SK-N-SH treated with all-trans-retinoic acid at 6 μM for 48 hours (cell line): ENCODE results near the gene DNAH1.

Experiments
- ATAC-seq: fragments of 200-7000 bp; cut with Tn5 transposase; 3 replicates; pipeline ENCODE4 v1.9.1; 2020; ENCODE audit warnings: mild to moderate bottlenecking, moderate library complexity
- ARNTL ChIP-seq: fragments of 450-650 bp; formaldehyde crosslinking; IDR thresholded peaks from 2 replicates; pipeline ENCODE4 v1.5.0; 2020; ENCODE audit warnings: low read depth, mild to moderate bottlenecking, moderate library complexity, borderline replicate concordance
- BACH2 ChIP-seq: fragments of 250-450 bp; sonication (Bioruptor Pico); IDR thresholded peaks from 2 replicates; pipeline ENCODE4 v1.9.0; 2021; ENCODE audit warnings: mild to moderate bottlenecking, borderline replicate concordance
- CSDC2 ChIP-seq: fragments of 250-450 bp; sonication (Bioruptor Pico); IDR thresholded peaks from 2 replicates; pipeline ENCODE4 v1.5.0; 2020; ENCODE audit warnings: mild to moderate bottlenecking, moderate library complexity
- ESRRG ChIP-seq: fragments of 250-450 bp; sonication (Bioruptor Pico); IDR thresholded peaks from 2 replicates; pipeline ENCODE4 v1.6.1; 2021; ENCODE audit warnings: mild to moderate bottlenecking
- GLIS3 ChIP-seq: fragments of 250-450 bp; sonication (Bioruptor Pico); IDR thresholded peaks from 2 replicates; pipeline ENCODE4 v1.5.0; 2020; ENCODE audit warnings: mild to moderate bottlenecking, moderate library complexity
- ISL1 ChIP-seq: fragments of 250-450 bp; sonication (Bioruptor Pico); IDR thresholded peaks from 2 replicates; pipeline ENCODE4 v2.1.2; 2022; ENCODE audit warnings: mild to moderate bottlenecking, moderate library complexity
- PATZ1 ChIP-seq: fragments of 250-450 bp; sonication (Bioruptor Pico); IDR thresholded peaks from 2 replicates; pipeline ENCODE4 v1.8.0; 2020; ENCODE audit warnings: mild to moderate bottlenecking, moderate library complexity, borderline replicate concordance
- POU6F1 ChIP-seq: fragments of 250-450 bp; sonication (Bioruptor Pico); IDR thresholded peaks from 2 replicates; pipeline ENCODE4 v1.8.0; 2021; ENCODE audit warnings: low read depth, mild to moderate bottlenecking, moderate library complexity, borderline replicate concordance
- PPARA ChIP-seq: fragments of 250-450 bp; sonication (Bioruptor Pico); IDR thresholded peaks from 2 replicates; pipeline ENCODE4 v1.5.0; 2020; ENCODE audit warnings: mild to moderate bottlenecking, borderline replicate concordance
- SNAI2 ChIP-seq: fragments of 250-450 bp; sonication (Bioruptor Pico); IDR thresholded peaks from 2 replicates; pipeline ENCODE4 v1.5.0; 2020; ENCODE audit warnings: mild to moderate bottlenecking, moderate library complexity
- TCF4 ChIP-seq: fragments of 250-450 bp; sonication (Bioruptor Pico); IDR thresholded peaks from 2 replicates; pipeline ENCODE4 v1.8.0; 2021; ENCODE audit warnings: mild to moderate bottlenecking, moderate library complexity, borderline replicate concordance
- TOX ChIP-seq: fragments of 250-450 bp; sonication (Bioruptor Pico); IDR thresholded peaks from 2 replicates; pipeline ENCODE4 v1.8.0; 2021; ENCODE audit warnings: mild to moderate bottlenecking, moderate library complexity, borderline replicate concordance
- TSHZ2 ChIP-seq: fragments of 250-450 bp; sonication (Bioruptor Pico); IDR thresholded peaks from 2 replicates; pipeline ENCODE4 v1.5.0; 2020; ENCODE audit warnings: mild to moderate bottlenecking, moderate library complexity
- ZFP3 ChIP-seq: fragments of 250-450 bp; sonication (Bioruptor Pico); IDR thresholded peaks from 2 replicates; pipeline ENCODE4 v1.5.0; 2020; ENCODE audit warnings: mild to moderate bottlenecking, moderate library complexity
- ZFP30 ChIP-seq: fragments of 450-650 bp; formaldehyde crosslinking; IDR thresholded peaks from 2 replicates; pipeline ENCODE4 v1.5.0; 2022; ENCODE audit warnings: mild to moderate bottlenecking, moderate library complexity
- ZNF565 ChIP-seq: fragments of 450-650 bp; formaldehyde crosslinking; conservative IDR thresholded peaks from 2 replicates; pipeline ENCODE4 v1.5.0; 2020; ENCODE audit warnings: low read depth, mild to moderate bottlenecking, moderate library complexity
- ZNF70 ChIP-seq: fragments of 450-650 bp; formaldehyde crosslinking; IDR thresholded peaks from 2 replicates; pipeline ENCODE4 v1.5.0; 2020; ENCODE audit warnings: mild to moderate bottlenecking, moderate library complexity
- TF ChIP-seq, protein P1 (sequence below): fragments of 250-450 bp; sonication (Bioruptor Pico); IDR thresholded peaks from 2 replicates; pipeline ENCODE4 v1.5.1; 2021; ENCODE audit warnings: mild to moderate bottlenecking, moderate library complexity

DNAH1 gene

GRCh38 chr3:52392216-52392930 is 76.3 kb downstream of the DNAH1 start:
- TF ChIP-seq, protein P1, sequence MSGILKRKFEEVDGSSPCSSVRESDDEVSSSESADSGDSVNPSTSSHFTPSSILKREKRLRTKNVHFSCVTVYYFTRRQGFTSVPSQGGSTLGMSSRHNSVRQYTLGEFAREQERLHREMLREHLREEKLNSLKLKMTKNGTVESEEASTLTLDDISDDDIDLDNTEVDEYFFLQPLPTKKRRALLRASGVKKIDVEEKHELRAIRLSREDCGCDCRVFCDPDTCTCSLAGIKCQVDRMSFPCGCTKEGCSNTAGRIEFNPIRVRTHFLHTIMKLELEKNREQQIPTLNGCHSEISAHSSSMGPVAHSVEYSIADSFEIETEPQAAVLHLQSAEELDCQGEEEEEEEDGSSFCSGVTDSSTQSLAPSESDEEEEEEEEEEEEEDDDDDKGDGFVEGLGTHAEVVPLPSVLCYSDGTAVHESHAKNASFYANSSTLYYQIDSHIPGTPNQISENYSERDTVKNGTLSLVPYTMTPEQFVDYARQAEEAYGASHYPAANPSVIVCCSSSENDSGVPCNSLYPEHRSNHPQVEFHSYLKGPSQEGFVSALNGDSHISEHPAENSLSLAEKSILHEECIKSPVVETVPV (CRISPR knock-in tag): no peak
- TF ChIP-seq SNAI2 (CRISPR knock-in tag): no peak
- no peak for TF ChIP-seq ZNF565 (CRISPR knock-in tag)
- TF ChIP-seq TSHZ2 (CRISPR knock-in tag): no peak
- TF ChIP-seq ISL1 (CRISPR knock-in tag): no peak
- TF ChIP-seq CSDC2 (CRISPR knock-in tag): no peak
- TF ChIP-seq ESRRG (CRISPR knock-in tag): no peak
- TF ChIP-seq ARNTL (CRISPR knock-in tag): no peak
- no peak for ATAC-seq

DNA sequence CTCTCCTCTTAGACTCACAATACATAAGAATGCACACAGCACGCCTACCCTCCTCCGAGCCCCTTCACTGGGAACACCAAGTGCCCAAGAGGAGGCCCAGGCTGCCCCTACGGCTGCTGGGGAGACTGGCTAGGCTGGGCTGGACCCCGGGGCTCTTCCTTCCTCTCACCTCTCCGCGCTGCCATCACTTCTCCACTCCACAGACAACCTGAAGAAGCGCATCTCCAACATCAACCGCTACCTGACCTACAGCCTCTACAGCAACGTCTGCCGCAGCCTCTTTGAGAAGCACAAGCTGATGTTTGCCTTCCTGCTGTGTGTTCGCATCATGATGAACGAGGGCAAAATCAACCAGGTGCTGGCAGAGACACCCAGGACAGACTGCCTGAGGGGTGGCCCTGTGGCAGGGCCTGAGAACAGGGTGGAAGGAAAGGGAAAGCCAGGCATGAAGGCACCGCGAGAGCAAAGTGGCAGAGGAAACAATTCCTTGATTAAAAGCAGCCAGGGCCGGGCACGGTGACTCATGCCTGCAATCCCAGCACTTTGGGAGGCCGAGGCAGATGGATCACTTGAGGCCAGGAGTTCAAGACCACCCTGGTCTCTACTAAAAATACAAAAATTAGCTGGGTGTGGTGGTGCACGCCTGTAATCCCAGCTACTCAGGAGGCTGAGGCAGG is 77.2 kb downstream of the DNAH1 start:
- TF ChIP-seq TSHZ2 (CRISPR knock-in tag) (no peak), ZNF565 (CRISPR knock-in tag) (no peak), ARNTL (CRISPR knock-in tag) (no peak), ZFP3 (CRISPR knock-in tag) (no peak), GLIS3 (CRISPR knock-in tag) (no peak), PPARA (CRISPR knock-in tag) (no peak), TOX (no peak)
- no peak for ATAC-seq

DNA sequence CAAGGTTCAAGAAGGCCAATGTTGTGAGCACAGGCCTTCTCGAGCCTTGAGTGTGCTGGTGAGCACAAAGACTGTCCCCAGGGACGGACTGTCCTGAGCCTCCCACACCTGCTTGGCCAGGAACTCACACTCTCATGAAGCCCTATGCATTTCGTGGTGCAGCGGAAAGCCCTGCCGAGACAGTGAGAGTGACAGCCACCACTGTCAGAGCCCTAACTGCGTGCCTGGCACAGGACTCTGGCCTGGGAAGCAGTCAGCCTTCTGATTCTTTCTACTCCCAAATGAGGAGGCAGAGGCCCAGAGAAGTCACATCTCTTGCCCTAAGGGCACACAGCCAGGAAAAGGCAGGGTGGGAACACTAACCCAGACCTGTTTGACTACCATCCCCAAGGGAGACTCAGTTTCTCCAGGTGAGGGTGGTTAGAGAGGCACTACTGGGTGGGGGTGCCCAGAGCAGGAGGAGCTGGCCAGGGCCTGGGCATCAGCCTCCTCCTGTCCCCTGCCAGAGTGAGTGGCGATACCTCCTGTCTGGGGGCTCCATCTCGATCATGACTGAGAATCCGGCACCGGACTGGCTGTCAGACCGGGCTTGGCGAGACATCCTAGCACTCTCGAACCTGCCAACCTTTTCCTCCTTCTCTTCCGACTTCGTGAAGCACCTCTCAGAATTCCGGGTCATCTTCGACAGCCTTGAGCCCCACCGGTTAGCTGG is 78.0 kb downstream of the DNAH1 start:
- TF ChIP-seq POU6F1 (CRISPR knock-in tag): no peak
- TF ChIP-seq TOX: no peak
- no peak for TF ChIP-seq TCF4 (CRISPR knock-in tag)
- no peak for TF ChIP-seq BACH2 (CRISPR knock-in tag)
- TF ChIP-seq ZNF565 (CRISPR knock-in tag): no peak
- no peak for TF ChIP-seq GLIS3 (CRISPR knock-in tag)
- no peak for TF ChIP-seq CSDC2 (CRISPR knock-in tag)
- TF ChIP-seq ZFP30: no peak
- TF ChIP-seq ZFP3 (CRISPR knock-in tag): no peak
- no peak for TF ChIP-seq ESRRG (CRISPR knock-in tag)
- no peak for TF ChIP-seq PATZ1 (CRISPR knock-in tag)
- no peak for TF ChIP-seq ZNF70 (CRISPR knock-in tag)
- TF ChIP-seq ARNTL (CRISPR knock-in tag): no peak
- no peak for TF ChIP-seq PPARA (CRISPR knock-in tag)
- TF ChIP-seq ISL1 (CRISPR knock-in tag): no peak
- no peak for ATAC-seq
